NK-92 treated with Interleukin-12 subunit alpha and Interleukin-12 subunit beta, amount 100 ng/mL, for 24 hours (cell line): ENCODE data around the gene C9orf57.
"Not testable (repeated sequence)": the region's sequence is repeated elsewhere in the genome, so short reads cannot be mapped to it uniquely, and the experiment has no call there.

Source experiments
- DNase-seq: peaks from one replicate; lab custom pipeline; 2025; lab: John Stamatoyannopoulos, UW

C9orf57 gene

GRCh38 chr9:72060513-72060912 is at the start of gene C9orf57:
Gene C9orf57 (minus strand): TSS chr9:72060613. CDS start chr9:72059331, 1,282 bp downstream.
- no peak for DNase-seq

GRCh38 chr9:72102520-72102919 is 42.1 kb upstream of the C9orf57 start:
- DNase-seq = no peak

- DNase-seq = not testable (repeated sequence)
Observed at GRCh38 chr9:72095520-72095919, 35.1 kb upstream of the C9orf57 start.

- no peak for DNase-seq
Observed at GRCh38 chr9:72092820-72093219, 32.4 kb upstream of the C9orf57 start.

- DNase-seq = no peak
Observed at GRCh38 chr9:72089451-72090130, 29.2 kb upstream of the C9orf57 start.

GRCh38 chr9:72082536-72082935 is 22.1 kb upstream of the C9orf57 start:
- no peak for DNase-seq

- not testable (repeated sequence) for DNase-seq
Observed at GRCh38 chr9:72074666-72075065, 14.3 kb upstream of the C9orf57 start.

- no peak for DNase-seq
Observed at GRCh38 chr9:72065076-72065475, 4.7 kb upstream of the C9orf57 start.

- no peak for DNase-seq
Observed at GRCh38 chr9:72052122-72052521, 8.3 kb downstream of the C9orf57 start.

- no peak for DNase-seq
Observed at GRCh38 chr9:72048850-72049249, 11.6 kb downstream of the C9orf57 start.

- no peak for DNase-seq
Observed at GRCh38 chr9:72046630-72047456, 13.6 kb downstream of the C9orf57 start.

- DNase-seq = no peak
Observed at GRCh38 chr9:72044095-72044494, 16.3 kb downstream of the C9orf57 start.

- DNase-seq = no peak
Observed at GRCh38 chr9:72043576-72043975, 16.8 kb downstream of the C9orf57 start.

- no peak for DNase-seq
Observed at GRCh38 chr9:72042928-72043327, 17.5 kb downstream of the C9orf57 start.

GRCh38 chr9:72041775-72042194 is 18.6 kb downstream of the C9orf57 start:
- DNase-seq = no peak

GRCh38 chr9:72041369-72041768 is 19.0 kb downstream of the C9orf57 start:
- DNase-seq = no peak

GRCh38 chr9:72039532-72039931 is 20.9 kb downstream of the C9orf57 start:
- no peak for DNase-seq

GRCh38 chr9:72038890-72039410 is 21.5 kb downstream of the C9orf57 start:
- DNase-seq = peak; percentile 15

- no peak for DNase-seq
Observed at GRCh38 chr9:72038408-72038807, 22.0 kb downstream of the C9orf57 start.

- DNase-seq = no peak
Observed at GRCh38 chr9:72037571-72037970, 22.8 kb downstream of the C9orf57 start.

- no peak for DNase-seq
Observed at GRCh38 chr9:72030767-72031166, 29.6 kb downstream of the C9orf57 start.

GRCh38 chr9:72029986-72030385 is 30.4 kb downstream of the C9orf57 start:
- DNase-seq = no peak

GRCh38 chr9:72025906-72026305 is 34.5 kb downstream of the C9orf57 start:
- no peak for DNase-seq
